GF-D8 (cell line): ENCODE results near the gene DIAPH2.
"Not testable (repeated sequence)": the region's sequence is repeated elsewhere in the genome, so short reads cannot be mapped to it uniquely, and the experiment has no call there.

Experiments used
- DNase-seq: peaks from one replicate; lab custom pipeline; 2025; lab: John Stamatoyannopoulos, UW

The DIAPH2 gene

GRCh38 chrX:96715481-96715880 lies 30.8 kb downstream of the DIAPH2 start:
- no peak for DNase-seq

- DNase-seq: no peak
Observed at GRCh38 chrX:96719161-96719875, 34.7 kb downstream of the DIAPH2 start.

- no peak for DNase-seq
Observed at GRCh38 chrX:96721354-96721753, 36.7 kb downstream of the DIAPH2 start.

GRCh38 chrX:96722781-96723180 lies 38.1 kb downstream of the DIAPH2 start:
- DNase-seq: no peak

- no peak for DNase-seq
Observed at GRCh38 chrX:96729053-96729452, 44.4 kb downstream of the DIAPH2 start.

- DNase-seq: no peak
Observed at GRCh38 chrX:96729868-96730643, 45.4 kb downstream of the DIAPH2 start.

GRCh38 chrX:96731000-96731399 lies 46.4 kb downstream of the DIAPH2 start:
- not testable (repeated sequence) for DNase-seq

GRCh38 chrX:96743367-96744073 lies 58.9 kb downstream of the DIAPH2 start:
- no peak for DNase-seq

- no peak for DNase-seq
Observed at GRCh38 chrX:96752781-96753180, 68.1 kb downstream of the DIAPH2 start.

- no peak for DNase-seq
Observed at GRCh38 chrX:96753230-96753629, 68.6 kb downstream of the DIAPH2 start.

- no peak for DNase-seq
Observed at GRCh38 chrX:96756491-96756890, 71.8 kb downstream of the DIAPH2 start.

GRCh38 chrX:96761566-96761965 lies 76.9 kb downstream of the DIAPH2 start:
- no peak for DNase-seq

GRCh38 chrX:96763608-96764007 lies 79.0 kb downstream of the DIAPH2 start:
- no peak for DNase-seq

GRCh38 chrX:96764864-96765263 lies 80.2 kb downstream of the DIAPH2 start:
- DNase-seq: no peak

GRCh38 chrX:96770315-96770714 lies 85.7 kb downstream of the DIAPH2 start:
- no peak for DNase-seq

- DNase-seq: peak; percentile 10
Observed at GRCh38 chrX:96771486-96771885, 86.8 kb downstream of the DIAPH2 start.

GRCh38 chrX:96774116-96774515 lies 89.5 kb downstream of the DIAPH2 start:
- DNase-seq: no peak

GRCh38 chrX:96776966-96777365 lies 92.3 kb downstream of the DIAPH2 start:
- DNase-seq: no peak

- DNase-seq: no peak
Observed at GRCh38 chrX:96791559-96791958, 106.9 kb downstream of the DIAPH2 start.

- no peak for DNase-seq
Observed at GRCh38 chrX:96792047-96792446, 107.4 kb downstream of the DIAPH2 start.

- DNase-seq: no peak
Observed at GRCh38 chrX:96798982-96799381, 114.3 kb downstream of the DIAPH2 start.

- DNase-seq: no peak
Observed at GRCh38 chrX:96807318-96807717, 122.7 kb downstream of the DIAPH2 start.

GRCh38 chrX:96820935-96821334 lies 136.3 kb downstream of the DIAPH2 start:
- DNase-seq: no peak
